ACC112 (cell line): ENCODE results near the gene KSR1.
"Not testable (repeated sequence)": the region's sequence is repeated elsewhere in the genome, so short reads cannot be mapped to it uniquely, and the experiment has no call there.

ENCODE experiments used
- H2AFZ ChIP-seq: fragments of 200-600 bp; sonication (generic); one replicate; pipeline ENCODE4 v1.6.0; 2017; ENCODE audit warnings: antibody characterized with exemption, low read length; ENCODE audit not compliant: unreplicated experiment
- H3K27ac ChIP-seq: fragments of 200-600 bp; sonication (generic); 2 replicates; pipeline ENCODE4 v1.5.1; 2014; ENCODE audit warnings: low read depth, mild to moderate bottlenecking, antibody characterized with exemption, low read length, moderate library complexity
- H3K27me3 ChIP-seq: fragments of 200-600 bp; sonication (generic); 2 replicates; pipeline ENCODE4 v1.6.1; 2014; ENCODE audit warnings: mild to moderate bottlenecking, antibody characterized with exemption, low read length, moderate library complexity, mixed read lengths; ENCODE audit not compliant: insufficient read depth
- H3K36me3 ChIP-seq: fragments of 200-600 bp; sonication (generic); 2 replicates; pipeline ENCODE4 v1.6.1; 2016; ENCODE audit warnings: mild to moderate bottlenecking, antibody characterized with exemption, low read length, moderate library complexity, mixed read lengths; ENCODE audit not compliant: insufficient read depth
- H3K4me1 ChIP-seq: fragments of 200-600 bp; sonication (generic); one replicate; pipeline ENCODE4 v1.6.1; 2016; ENCODE audit warnings: low read length, mixed read lengths; ENCODE audit not compliant: insufficient read depth, unreplicated experiment, control insufficient read depth
- H3K4me3 ChIP-seq: fragments of 200-600 bp; sonication (generic); 2 replicates; pipeline ENCODE4 v1.5.1; 2014; ENCODE audit warnings: mild to moderate bottlenecking, low read depth, low read length
- H3K79me2 ChIP-seq: fragments of 200-600 bp; sonication (generic); one replicate; pipeline ENCODE4 v1.6.0; 2016; ENCODE audit warnings: low read length; ENCODE audit not compliant: control insufficient read depth, unreplicated experiment, insufficient read depth

KSR1 gene

GRCh38 chr17:27638415-27638914 lies 182.2 kb downstream of the KSR1 start:
- H3K27ac ChIP-seq = not testable (repeated sequence)

GRCh38 chr17:27640790-27641189 lies 184.5 kb downstream of the KSR1 start:
- no peaks in the 10 kb centered on the region for H3K36me3 ChIP-seq
- no peaks in the 10 kb centered on the region for H3K27me3 ChIP-seq
- no peak overlapping the region for H2AFZ ChIP-seq
- H3K79me2 ChIP-seq = no peaks in the 10 kb centered on the region
- no peak overlapping the region for H3K4me3 ChIP-seq
- H3K27ac ChIP-seq = no peak overlapping the region
- no peaks in the 10 kb centered on the region for H3K4me1 ChIP-seq

More at GRCh38 chr17:27638415-27638914, 182.2 kb downstream of the KSR1 start:
- H2AFZ ChIP-seq, H3K79me2 ChIP-seq, H3K36me3 ChIP-seq, H3K27me3 ChIP-seq, H3K4me1 ChIP-seq, H3K4me3 ChIP-seq: not testable (repeated sequence)

- H3K4me3 ChIP-seq = no peak overlapping the region
- no peaks in the 10 kb centered on the region for H3K27me3 ChIP-seq
- H3K4me1 ChIP-seq = no peaks in the 10 kb centered on the region
- H3K36me3 ChIP-seq = no peaks in the 10 kb centered on the region
- H3K27ac ChIP-seq = no peak overlapping the region
- H3K79me2 ChIP-seq = no peaks in the 10 kb centered on the region
- no peak overlapping the region for H2AFZ ChIP-seq
Measured at GRCh38 chr17:27644586-27644985, 188.3 kb downstream of the KSR1 start.

GRCh38 chr17:27645621-27646020 lies 189.4 kb downstream of the KSR1 start:
- H3K27me3 ChIP-seq, H3K4me3 ChIP-seq, H3K36me3 ChIP-seq, H2AFZ ChIP-seq, H3K79me2 ChIP-seq, H3K27ac ChIP-seq, H3K4me1 ChIP-seq: not testable (repeated sequence)

GRCh38 chr17:27646232-27646631 lies 190.0 kb downstream of the KSR1 start:
- Histone ChIP-seq H3K79me2 (no peaks in the 10 kb centered on the region), H3K27me3 (no peaks in the 10 kb centered on the region), H2AFZ (no peak overlapping the region), H3K36me3 (no peaks in the 10 kb centered on the region), H3K27ac (no peak overlapping the region), H3K4me1 (no peaks in the 10 kb centered on the region), H3K4me3 (no peak overlapping the region)

- Histone ChIP-seq H3K4me3 (no peak overlapping the region), H3K4me1 (no peaks in the 10 kb centered on the region), H2AFZ (no peak overlapping the region), H3K27ac (no peak overlapping the region), H3K27me3 (no peaks in the 10 kb centered on the region), H3K79me2 (no peaks in the 10 kb centered on the region), H3K36me3 (no peaks in the 10 kb centered on the region)
Measured at GRCh38 chr17:27647765-27648164, 191.5 kb downstream of the KSR1 start.

GRCh38 chr17:27649111-27649571 lies 192.9 kb downstream of the KSR1 start:
- not testable (repeated sequence) for H3K27ac ChIP-seq, H2AFZ ChIP-seq, H3K79me2 ChIP-seq, H3K27me3 ChIP-seq, H3K4me3 ChIP-seq, H3K36me3 ChIP-seq, H3K4me1 ChIP-seq

GRCh38 chr17:27649929-27650328 lies 193.7 kb downstream of the KSR1 start:
- Histone ChIP-seq H3K36me3 (no peaks in the 10 kb centered on the region), H3K79me2 (no peaks in the 10 kb centered on the region), H3K27ac (no peak overlapping the region), H3K27me3 (no peaks in the 10 kb centered on the region), H2AFZ (no peak overlapping the region), H3K4me1 (no peaks in the 10 kb centered on the region), H3K4me3 (no peak overlapping the region)

- Histone ChIP-seq H3K27ac (no peak overlapping the region), H3K36me3 (no peaks in the 10 kb centered on the region), H3K79me2 (no peaks in the 10 kb centered on the region), H3K27me3 (no peaks in the 10 kb centered on the region), H2AFZ (no peak overlapping the region), H3K4me3 (no peak overlapping the region), H3K4me1 (no peaks in the 10 kb centered on the region)
Measured at GRCh38 chr17:27650836-27651235, 194.6 kb downstream of the KSR1 start.

GRCh38 chr17:27651411-27652345 lies 195.4 kb downstream of the KSR1 start:
- Histone ChIP-seq H2AFZ (no peak overlapping the region), H3K4me3 (no peak overlapping the region), H3K4me1 (no peaks in the 10 kb centered on the region), H3K36me3 (no peaks in the 10 kb centered on the region), H3K79me2 (no peaks in the 10 kb centered on the region), H3K27ac (no peak overlapping the region), H3K27me3 (no peaks in the 10 kb centered on the region)

GRCh38 chr17:27653449-27653971 lies 197.3 kb downstream of the KSR1 start:
- not testable (repeated sequence) for H3K4me3 ChIP-seq, H3K4me1 ChIP-seq, H3K79me2 ChIP-seq, H3K36me3 ChIP-seq, H3K27ac ChIP-seq, H2AFZ ChIP-seq, H3K27me3 ChIP-seq
